ENCODE data around the gene SLC1A1. TPM values are rescaled to one million over a fixed set of nuclear protein-coding genes. Genes with fewer than 3 reads are reported as not detected.
"Not testable (repeated sequence)": the region's sequence is repeated elsewhere in the genome, so short reads cannot be mapped to it uniquely, and the experiment has no call there.

Gene SLC1A1
- total RNA-seq, 1 experiment from 2014 or later, result 71.6 TPM

GRCh38 chr9:4541281-4541680 lies 51.0 kb downstream of the SLC1A1 start:
- H3K27ac Mint-ChIP-seq (ENCODE audit: unreplicated experiment), result peak overlapping the region; percentile 23
- BruUV-seq (replicated peaks), result no TSS peak
- CTCF ChIA-PET, result no interaction called here

GRCh38 chr9:4541856-4542255 lies 51.6 kb downstream of the SLC1A1 start:
- Mint-ChIP-seq H3K27me3 (ENCODE audit: unreplicated experiment) (no peaks in the 10 kb centered on the region), H3K36me3 (ENCODE audit: insufficient read depth, unreplicated experiment) (peaks cover 17% of the 10 kb centered on the region), H3K9me3 (ENCODE audit: low read depth, unreplicated experiment) (no peaks in the 10 kb centered on the region), H3K4me1 (ENCODE audit: low read depth, unreplicated experiment) (peaks cover 34% of the 10 kb centered on the region), H3K4me3 (ENCODE audit: low read depth, unreplicated experiment) (no peak overlapping the region), H3K27ac (ENCODE audit: unreplicated experiment) (peak overlapping the region; percentile 78)
- no peak for DNase-seq
- intact Hi-C loops (cut with micrococcal nuclease; ENCODE audit: unreplicated experiment), result loop anchor here (10.0 kb wide), 2 partner anchors 47 to 157 kb away; partner anchors contain the start of gene SLC1A1
- BruUV-seq (replicated peaks), result no TSS peak
- TF ChIP-seq CTCF (IDR thresholded peaks at IDR 0.05; ENCODE audit: unreplicated experiment), result no peak
- CTCF ChIA-PET, result interaction anchor here (1.0 kb wide), 1 partner anchor 26 kb away, joined by 3 read pairs; no protein-coding TSS in a partner anchor

More at GRCh38 chr9:4541281-4541680, 51.0 kb downstream of the SLC1A1 start:
- Mint-ChIP-seq H3K27me3 (ENCODE audit: unreplicated experiment) (no peaks in the 10 kb centered on the region), H3K4me1 (ENCODE audit: low read depth, unreplicated experiment) (peaks cover 32% of the 10 kb centered on the region), H3K9me3 (ENCODE audit: low read depth, unreplicated experiment) (no peaks in the 10 kb centered on the region), H3K36me3 (ENCODE audit: insufficient read depth, unreplicated experiment) (peaks cover 17% of the 10 kb centered on the region), H3K4me3 (ENCODE audit: low read depth, unreplicated experiment) (no peak overlapping the region)
- DNase-seq, result no peak
- TF ChIP-seq CTCF (IDR thresholded peaks at IDR 0.05; ENCODE audit: unreplicated experiment), result no peak
- intact Hi-C loops (cut with micrococcal nuclease; ENCODE audit: unreplicated experiment), result loop anchor here (10.0 kb wide), 2 partner anchors 46 to 156 kb away; partner anchors contain the start of gene SLC1A1

- H3K27ac Mint-ChIP-seq (ENCODE audit: unreplicated experiment); BruUV-seq (replicated peaks); H3K27me3 Mint-ChIP-seq (ENCODE audit: unreplicated experiment); DNase-seq; H3K4me3 Mint-ChIP-seq (ENCODE audit: low read depth, unreplicated experiment); H3K9me3 Mint-ChIP-seq (ENCODE audit: low read depth, unreplicated experiment); CTCF ChIA-PET: not testable (repeated sequence)
- H3K4me1 Mint-ChIP-seq (ENCODE audit: low read depth, unreplicated experiment), result peaks cover 25% of the 10 kb centered on the region
- H3K36me3 Mint-ChIP-seq (ENCODE audit: insufficient read depth, unreplicated experiment), result peaks cover 17% of the 10 kb centered on the region
- intact Hi-C loops (cut with micrococcal nuclease; ENCODE audit: unreplicated experiment), result loop anchor here (10.0 kb wide), 2 partner anchors 50 to 160 kb away; partner anchors contain the start of gene SLC1A1
Measured at GRCh38 chr9:4544714-4545113, 54.4 kb downstream of the SLC1A1 start.

GRCh38 chr9:4547016-4547415 lies 56.7 kb downstream of the SLC1A1 start:
- DNase-seq, result no peak
- intact Hi-C loops (cut with micrococcal nuclease; ENCODE audit: unreplicated experiment), result loop anchor here (10.0 kb wide), 2 partner anchors 52 to 162 kb away; partner anchors contain the start of gene SLC1A1
- TF ChIP-seq CTCF (IDR thresholded peaks at IDR 0.05; ENCODE audit: unreplicated experiment), result no peak
- no TSS peak for BruUV-seq (replicated peaks)
- Mint-ChIP-seq H3K36me3 (ENCODE audit: insufficient read depth, unreplicated experiment) (peaks cover 21% of the 10 kb centered on the region), H3K27me3 (ENCODE audit: unreplicated experiment) (no peaks in the 10 kb centered on the region), H3K4me3 (ENCODE audit: low read depth, unreplicated experiment) (no peak overlapping the region), H3K4me1 (ENCODE audit: low read depth, unreplicated experiment) (peaks cover 20% of the 10 kb centered on the region), H3K27ac (ENCODE audit: unreplicated experiment) (no peak overlapping the region), H3K9me3 (ENCODE audit: low read depth, unreplicated experiment) (no peaks in the 10 kb centered on the region)
- CTCF ChIA-PET, result interaction anchor here (0.6 to 0.7 kb wide), 2 partner anchors 34 to 164 kb away, joined by 3 read pairs; no protein-coding TSS in a partner anchor
